HG03520 (cell line): Measurements from ENCODE around the gene DHRS1.

Experiments
- ATAC-seq: cut with Tn5 transposase; IDR thresholded peaks from one replicate; pipeline ENCODE4 v1.9.1; 2021; ENCODE audit warnings: mild to moderate bottlenecking, moderate library complexity; ENCODE audit not compliant: unreplicated experiment

DHRS1 gene

DNA sequence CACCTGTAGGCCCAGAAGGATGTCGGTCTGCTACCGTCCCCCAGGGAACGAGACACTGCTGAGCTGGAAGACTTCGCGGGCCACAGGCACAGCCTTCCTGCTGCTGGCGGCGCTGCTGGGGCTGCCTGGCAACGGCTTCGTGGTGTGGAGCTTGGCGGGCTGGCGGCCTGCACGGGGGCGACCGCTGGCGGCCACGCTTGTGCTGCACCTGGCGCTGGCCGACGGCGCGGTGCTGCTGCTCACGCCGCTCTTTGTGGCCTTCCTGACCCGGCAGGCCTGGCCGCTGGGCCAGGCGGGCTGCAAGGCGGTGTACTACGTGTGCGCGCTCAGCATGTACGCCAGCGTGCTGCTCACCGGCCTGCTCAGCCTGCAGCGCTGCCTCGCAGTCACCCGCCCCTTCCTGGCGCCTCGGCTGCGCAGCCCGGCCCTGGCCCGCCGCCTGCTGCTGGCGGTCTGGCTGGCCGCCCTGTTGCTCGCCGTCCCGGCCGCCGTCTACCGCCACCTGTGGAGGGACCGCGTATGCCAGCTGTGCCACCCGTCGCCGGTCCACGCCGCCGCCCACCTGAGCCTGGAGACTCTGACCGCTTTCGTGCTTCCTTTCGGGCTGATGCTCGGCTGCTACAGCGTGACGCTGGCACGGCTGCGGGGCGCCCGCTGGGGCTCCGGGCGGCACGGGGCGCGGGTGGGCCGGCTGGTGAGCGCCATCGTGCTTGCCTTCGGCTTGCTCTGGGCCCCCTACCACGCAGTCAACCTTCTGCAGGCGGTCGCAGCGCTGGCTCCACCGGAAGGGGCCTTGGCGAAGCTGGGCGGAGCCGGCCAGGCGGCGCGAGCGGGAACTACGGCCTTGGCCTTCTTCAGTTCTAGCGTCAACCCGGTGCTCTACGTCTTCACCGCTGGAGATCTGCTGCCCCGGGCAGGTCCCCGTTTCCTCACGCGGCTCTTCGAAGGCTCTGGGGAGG is 11.3 kb upstream of the DHRS1 start, which contains the start of gene LTB4R:
LTB4R (plus strand) TSS at position 857 of the 959 bp plus-strand sequence. CDS start 4,150 bp downstream, outside the sequence.
- peak; percentile 61 for ATAC-seq

DNA sequence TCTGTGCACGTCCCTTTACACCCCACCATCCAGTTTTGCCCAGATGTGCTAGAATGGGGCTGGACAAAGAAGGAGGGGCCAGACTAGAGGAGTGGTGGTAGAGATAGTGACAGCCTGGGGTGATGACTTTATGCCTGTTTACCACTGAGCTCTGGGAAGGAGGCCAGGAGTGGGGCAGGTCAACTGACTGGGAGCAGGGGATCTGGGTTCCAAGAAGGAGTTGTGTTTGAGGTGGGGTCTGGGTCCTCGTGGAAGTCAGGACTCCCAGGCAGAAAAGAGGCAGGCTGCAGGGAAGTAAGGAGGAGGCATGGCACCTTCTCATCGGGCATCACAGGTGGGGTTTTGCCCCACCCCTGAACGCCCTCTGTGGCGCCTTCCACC is 10.7 kb upstream of the DHRS1 start:
- ATAC-seq = no peak

DNA sequence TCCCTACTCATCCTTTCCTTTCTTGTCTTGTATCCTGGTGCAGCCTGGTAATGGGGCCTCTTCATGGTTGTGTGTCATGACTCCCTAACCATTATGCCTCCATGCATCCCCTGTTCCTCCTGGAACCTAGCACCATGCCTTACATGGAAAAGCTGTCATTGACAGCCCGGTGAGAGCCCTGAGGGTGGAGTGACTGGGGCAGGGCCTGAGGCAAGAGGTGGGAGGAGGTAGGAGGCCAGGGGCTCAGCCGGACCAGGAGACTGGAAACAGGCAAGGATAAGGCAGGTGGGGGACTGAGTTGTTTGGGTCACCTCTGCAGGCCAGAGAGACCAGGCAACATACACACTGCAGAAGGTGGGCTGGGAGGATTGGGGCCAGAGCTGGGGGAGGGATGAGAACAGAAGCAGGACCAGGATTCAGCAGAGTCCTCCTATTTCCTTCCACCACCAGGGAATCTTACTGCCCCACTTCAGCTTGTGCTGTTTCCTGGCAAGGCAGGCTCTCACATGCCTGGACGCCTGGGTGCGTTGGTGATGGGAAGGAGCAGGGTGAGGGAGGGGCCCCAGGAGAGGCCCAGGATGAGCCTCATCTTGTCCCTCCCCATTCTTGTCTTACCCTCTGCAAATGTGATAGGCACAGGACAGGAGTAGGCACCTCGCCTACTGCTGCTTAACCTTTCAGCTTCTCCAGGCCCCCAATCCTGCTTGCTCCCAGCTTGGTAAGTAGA is 10.1 kb upstream of the DHRS1 start, which contains the start of gene LTB4R2:
LTB4R2 (plus strand) TSS at position 603 of the 727 bp plus-strand sequence. CDS start 525 bp downstream, outside the sequence.
- ATAC-seq = no peak

DNA sequence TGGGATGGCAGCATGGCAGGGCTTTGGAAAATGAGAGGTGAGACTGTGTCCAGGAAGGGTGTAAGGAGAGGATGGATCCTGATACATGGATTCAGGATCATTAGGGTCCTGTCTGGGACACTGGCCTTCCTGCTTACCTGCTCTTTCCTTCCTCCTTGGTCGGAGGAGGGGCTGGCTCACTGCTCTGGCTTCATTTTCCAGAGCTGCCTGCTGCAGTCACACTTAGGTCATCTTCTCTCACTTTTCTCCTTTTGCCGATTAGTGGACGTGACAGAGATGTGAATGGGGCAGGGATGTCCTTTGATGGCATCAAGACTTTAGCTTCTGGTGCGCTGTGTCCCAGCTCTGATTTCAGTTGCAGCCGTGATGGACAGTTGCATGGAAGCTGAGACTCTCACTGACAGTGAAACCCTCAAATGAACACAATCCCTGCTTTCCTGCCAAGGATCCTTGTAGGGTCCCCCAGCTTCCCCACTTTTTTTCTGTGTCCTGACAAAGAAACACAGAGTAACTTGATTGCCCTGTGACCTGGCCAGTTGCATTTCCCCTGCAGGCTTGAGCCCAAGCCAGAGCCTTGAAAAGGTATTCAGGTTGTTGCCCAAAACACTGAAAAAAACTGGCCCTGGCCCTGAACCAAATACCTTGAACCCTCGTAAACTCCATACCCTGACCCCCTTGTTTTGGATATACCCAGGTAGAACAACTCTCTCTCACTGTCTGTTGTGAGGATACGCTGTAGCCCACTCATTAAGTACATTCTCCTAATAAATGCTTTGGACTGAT is 9.0 kb upstream of the DHRS1 start:
- ATAC-seq = no peak

DNA sequence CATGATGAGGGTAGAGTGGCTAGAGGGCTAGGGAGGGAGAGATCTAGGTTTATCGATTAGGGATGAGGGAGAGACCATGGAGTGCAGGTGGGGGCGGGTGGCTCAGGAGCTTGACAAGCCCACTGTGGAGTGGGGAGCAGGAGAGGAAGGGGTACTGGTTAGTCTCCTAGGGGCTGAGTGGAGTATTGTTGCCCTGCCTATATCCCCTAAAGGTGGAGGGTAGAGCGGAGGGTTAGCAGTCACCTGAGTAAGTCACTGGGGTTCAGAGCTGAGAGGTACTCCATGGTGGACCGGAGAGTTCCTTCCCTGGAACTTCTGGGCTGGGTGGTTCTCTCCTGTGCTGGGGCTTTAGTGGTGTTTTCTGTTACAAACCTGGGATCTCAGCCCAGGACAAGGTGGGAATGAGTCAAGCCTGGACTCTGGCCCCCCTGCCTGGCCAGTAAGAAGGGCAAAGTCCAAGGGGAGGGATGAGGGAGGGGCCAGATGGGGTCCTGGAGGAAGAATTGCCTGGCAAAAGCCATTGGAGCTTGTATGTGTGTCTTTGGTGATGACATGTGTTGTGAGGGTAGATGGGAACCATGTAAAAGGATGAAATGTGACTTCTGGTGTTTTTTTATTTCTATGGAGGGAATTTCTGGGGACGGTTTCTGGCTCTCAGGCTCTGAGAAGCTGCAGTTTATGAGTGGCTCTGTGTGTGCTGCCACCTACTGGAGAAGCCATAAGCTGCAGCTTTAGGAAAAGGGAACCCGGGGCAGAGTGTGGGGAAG is 8.2 kb upstream of the DHRS1 start, which contains the start of gene CIDEB:
CIDEB (minus strand) TSS at position 403 of the 767 bp plus-strand sequence; CDS start at position 284, 119 bp downstream.
- no peak for ATAC-seq

DNA sequence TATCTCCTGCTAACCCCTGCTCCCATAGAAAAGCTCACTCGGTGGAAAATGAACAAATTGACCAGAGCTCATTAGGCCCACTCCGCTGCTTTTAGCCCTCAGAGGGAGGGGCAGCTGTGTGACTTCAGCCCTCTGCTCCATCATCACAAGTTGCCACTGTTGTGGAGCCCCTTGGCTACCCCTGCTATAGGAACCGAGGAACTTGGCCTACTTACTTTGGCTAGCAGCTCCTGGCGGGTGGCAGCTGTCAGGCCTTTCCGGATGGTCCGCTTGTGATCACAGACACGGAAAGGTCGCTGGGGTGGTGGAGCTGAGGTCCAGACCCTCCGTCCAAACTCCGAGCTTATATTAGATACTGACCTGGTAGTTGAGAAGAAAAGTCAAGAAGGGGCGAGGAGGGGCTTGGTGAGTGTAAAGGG is 7.6 kb upstream of the DHRS1 start:
- no peak for ATAC-seq

DNA sequence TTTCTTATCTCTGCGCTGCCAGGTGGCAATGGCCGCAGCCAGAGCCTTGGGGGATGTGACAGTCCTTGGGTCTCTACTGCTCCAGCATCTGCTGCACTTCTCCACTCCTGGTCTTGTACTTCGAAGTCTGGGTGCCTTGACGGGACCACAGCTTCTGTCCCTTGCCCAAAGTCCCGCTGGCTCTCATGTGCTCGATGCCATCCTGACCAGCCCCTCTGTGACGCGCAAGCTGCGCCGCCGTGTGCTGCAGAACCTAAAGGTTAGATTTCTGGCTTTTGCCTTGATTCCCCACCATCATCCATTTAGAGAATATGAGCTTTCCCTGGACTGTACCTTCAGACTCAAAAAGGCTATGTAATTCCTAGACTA is 4.4 kb upstream of the DHRS1 start:
- ATAC-seq = no peak

DNA sequence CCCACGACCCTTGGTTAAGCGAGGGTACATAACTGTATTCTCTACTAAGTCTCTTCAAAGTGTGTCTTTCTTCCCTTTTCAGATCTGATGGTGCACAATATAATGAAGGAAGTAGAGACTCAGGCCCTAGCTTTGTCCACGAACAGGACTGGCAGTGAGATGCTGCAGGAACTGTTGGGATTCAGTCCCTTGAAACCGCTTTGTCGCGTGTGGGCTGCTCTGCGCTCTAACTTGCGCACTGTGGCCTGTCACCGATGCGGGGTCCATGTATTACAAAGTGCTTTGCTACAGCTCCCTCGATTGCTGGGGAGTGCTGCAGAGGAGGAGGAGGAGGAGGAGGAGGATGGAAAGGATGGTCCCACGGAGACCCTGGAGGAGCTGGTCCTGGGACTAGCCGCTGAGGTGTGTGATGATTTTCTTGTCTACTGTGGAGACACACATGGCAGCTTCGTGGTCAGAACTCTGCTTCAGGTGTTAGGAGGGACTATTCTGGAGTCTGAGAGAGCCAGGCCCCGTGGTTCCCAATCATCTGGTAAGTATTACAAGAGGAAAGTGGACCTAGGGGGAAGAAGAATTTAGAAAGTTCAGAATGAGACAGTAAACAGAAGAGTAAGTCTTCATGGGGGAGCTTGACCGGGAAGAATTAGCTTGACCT is 873 bp upstream of the DHRS1 start:
- ATAC-seq = no peak

DNA sequence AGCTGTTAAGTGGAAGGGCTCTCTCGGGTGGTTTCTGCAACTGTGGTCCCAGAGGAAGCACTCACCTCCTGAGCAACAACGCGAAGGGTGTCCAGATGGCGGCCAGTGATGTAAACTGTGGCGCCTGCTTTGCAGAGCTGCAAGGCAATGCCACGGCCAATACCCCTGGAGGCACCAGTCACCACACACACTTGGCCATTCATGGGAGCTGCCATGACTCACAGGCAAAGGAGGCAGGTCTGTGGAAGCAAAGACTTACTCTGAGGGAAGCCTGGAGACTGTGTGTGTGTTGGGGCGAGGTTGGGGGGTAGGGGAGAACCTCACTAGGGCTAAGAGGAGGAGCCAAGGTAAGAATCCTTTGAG is 707 bp downstream of the DHRS1 start:
- ATAC-seq = no peak

DNA sequence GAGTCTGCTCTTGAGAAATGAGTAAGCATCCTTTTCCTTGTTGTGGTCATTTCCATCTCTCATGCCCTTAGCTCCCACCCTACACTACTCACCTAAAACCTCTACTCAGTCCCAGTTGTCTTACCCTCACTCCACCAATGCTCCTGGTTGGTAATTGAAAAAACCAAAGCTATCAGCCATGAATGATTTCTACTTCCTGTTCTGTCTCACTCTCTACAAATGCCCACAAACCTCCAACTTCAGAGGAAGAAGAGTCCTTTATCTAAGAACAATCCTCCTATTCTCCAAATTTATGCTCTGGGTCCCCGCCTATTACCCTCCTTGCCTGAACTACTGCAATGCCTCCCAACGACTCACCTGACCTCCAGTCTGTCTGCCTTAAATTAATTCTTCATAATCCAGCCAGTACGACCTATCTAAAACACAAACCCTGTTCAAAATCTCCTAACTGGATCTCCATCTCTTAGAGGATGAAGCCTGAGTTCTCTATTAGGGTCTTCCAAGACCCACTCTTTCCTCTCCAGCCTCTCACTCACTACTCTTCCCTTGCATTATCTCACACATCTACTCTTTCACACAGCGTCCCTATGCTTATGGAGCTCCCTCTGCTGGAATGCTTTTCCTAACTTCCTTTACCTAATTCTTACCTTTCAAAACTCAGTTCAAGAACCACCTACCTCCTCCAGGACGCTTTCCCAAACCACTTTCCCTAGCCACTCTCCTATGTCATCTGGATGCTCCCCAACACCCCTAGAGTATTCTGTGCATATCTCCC is 2.2 kb downstream of the DHRS1 start:
- ATAC-seq = no peak

DNA sequence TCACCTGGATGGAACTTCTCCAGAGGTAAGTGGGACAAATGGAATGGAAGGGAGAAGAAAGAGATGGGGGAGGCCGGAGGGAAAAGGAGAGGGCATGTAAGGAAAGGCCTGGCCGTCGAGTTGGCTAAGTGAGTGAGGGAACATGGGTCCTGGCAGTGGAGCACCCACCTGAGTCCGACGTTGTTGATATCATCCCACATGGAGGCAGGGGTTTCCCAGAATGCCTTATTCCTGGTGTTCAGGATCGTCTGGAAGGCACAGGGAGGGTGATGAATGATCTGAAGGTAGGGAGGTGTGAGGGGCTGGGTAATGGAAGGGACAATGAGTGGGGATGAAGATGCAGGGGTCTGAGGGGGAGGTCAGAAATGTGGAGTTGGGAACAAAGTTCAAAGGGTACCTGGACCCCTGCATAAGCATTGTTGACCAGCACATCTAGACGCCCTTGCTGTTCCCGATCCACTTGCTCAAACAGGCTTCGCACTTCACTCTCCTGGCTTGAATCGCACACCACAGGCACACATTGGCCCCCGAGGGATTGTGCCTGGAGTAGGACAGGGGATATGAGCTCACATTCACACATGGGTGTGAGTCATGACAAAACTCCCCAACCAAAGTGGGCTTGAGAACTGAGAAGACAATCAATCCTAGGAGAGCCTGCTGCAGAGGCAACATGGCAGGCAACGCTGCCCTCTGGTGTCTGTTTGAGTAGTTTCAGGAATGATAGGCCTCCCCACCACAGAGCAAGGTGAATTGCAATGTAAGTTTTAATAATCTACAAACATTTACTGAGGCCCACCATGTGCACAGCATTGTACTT is 3.0 kb downstream of the DHRS1 start:
- peak; percentile 46 for ATAC-seq

DNA sequence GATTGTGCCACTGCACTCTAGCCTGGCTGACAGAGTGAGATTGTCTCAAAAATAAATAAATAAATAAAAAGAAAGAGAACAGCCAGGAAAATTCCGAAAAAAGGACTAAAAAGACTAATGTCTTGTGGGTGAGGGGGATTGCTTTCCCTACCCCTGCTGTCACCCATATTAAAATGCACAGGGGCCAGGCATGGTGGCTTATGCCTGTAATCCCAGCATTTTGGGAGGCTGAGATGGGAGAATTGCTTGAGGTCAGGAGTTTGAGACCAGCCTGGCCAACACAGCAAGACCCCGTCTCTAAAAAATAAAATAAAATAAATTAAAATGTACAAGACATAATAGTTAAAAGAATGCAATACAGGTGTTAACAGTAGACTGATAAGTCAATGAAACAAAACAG is 6.1 kb downstream of the DHRS1 start:
- no peak for ATAC-seq

DNA sequence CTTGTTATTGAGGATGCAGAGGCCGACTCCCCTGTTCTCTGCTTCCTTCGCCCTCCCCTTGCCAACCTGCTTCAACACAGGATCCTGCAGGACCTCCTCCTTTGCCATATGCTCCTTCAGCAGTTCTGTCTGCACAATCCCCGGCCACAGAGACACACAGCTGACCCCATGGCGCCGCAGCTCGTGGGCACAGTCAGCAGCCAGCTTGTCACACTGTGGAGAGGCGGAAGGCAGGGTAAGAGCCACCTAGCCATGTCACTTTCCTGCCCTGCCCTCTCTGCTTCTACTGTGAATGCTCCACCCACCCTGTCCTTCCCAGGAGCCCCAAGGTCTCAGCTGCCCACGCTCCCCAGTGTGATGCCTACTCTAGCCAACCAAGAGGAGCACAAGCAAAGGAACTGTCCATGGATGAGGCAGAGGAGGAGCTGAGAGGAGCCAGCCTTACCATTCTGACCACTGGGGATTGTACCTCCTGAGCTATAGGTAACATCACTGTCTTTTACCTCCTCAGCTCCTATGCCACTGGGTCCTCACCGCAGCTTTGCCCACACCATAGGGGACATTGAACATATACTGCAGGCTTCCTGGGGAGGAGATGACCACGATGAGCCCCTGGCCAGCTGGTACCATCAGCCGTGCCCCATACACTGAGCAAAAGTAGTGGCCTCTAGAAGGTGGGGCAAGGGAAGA is 7.3 kb downstream of the DHRS1 start:
- ATAC-seq = no peak

DNA sequence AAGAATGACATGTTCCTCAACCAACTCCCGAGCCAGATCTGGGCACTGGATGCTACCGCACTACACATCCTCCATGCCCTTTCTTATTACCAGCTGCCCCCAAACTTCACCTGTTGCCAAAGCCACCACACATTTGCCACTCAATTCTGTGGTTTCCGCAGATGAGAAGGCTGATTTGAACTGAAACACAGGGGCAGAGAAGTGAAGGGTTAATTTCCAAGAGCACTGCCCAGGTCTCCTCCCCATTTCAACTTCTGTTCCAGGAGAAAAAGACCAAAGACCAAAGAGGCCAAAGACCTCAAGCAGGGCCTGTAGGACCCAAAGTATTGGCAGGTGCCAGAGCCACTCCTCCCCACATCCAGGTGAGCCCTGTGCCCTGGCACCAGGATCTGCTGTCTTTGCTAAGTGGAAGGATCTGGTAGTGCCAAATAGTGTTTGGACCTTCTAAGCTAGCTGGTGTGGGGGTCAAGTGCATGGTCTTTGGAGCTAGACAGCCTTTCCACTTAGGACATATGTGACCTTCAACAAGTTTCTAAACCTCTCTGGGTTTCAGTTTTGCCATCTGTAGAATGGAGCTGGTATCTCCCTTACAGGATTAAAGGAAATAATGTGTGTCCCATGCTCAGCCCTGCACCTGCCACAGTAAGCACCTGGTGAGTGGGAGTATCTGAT is 8.0 kb downstream of the DHRS1 start:
- ATAC-seq = no peak

DNA sequence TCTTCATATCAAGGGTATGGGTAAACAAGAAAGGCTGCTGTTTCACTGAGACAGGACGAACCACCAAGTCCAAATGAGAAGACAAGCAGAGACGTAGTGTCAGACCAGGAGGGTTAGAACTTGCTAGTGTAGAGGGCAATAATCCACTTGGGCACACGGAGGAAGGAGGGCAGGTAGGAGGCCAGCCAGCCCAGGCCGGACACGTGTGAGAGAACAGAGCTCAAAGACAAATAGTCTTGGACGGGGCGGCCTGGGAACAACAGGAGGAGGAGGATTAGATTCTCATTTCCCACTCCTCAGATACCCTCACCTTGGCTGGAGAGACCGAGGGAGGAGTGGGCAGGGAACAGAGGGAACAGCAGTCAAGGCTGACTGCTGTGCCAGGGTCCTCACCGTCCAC is 8.8 kb downstream of the DHRS1 start:
- no peak for ATAC-seq

DNA sequence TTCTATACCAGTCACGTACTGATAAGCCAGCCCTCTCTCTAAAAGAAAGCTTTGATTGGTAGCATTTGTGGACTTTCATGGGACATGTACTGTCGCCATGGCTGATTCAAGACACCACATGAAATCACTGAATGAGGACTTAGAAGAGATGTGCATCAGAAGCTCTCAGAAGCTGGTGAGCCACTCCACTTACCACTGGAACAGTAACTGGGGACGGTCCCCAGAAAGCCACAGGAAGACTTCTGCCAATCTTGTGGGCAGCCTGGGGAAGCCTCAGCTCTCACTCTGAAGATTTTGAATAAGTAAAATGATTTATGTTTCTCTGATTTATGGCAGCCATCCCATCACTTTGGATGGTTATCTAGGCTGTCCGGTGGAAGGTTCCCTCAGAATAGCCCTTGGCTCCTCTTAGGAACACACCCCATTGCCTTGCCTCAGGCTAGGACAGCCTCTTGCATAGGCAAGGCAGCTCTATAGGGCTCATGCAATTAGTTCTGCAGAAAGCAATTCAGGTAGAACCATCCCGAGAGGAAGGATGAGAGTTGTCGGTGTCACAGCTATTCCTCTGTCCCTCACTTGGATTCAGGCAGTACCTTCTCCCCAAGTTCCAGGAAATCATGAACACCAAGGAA is 9.8 kb downstream of the DHRS1 start:
- ATAC-seq = no peak

DNA sequence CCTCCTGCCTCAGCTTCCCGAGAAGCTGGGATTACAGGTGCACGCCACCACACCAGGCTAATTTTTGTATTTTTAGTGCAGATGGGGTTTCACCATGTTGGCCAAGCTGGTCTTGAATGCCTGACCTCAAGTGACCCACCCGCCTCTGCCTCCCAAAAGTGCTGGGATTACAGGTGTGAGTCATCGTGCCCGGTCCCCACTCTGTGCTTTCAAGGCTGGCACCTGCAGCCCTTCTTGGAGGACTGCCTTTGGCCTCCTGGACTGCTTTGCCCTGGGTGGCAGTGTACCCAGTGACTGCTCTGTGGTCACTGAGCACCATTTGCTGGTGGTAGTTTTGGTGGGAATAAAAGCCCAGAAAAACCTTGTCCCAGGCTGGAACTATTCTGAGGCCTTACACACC is 12.6 kb downstream of the DHRS1 start:
- no peak for ATAC-seq
